ENCODE data around the gene IKBKE.

The IKBKE gene

DNA sequence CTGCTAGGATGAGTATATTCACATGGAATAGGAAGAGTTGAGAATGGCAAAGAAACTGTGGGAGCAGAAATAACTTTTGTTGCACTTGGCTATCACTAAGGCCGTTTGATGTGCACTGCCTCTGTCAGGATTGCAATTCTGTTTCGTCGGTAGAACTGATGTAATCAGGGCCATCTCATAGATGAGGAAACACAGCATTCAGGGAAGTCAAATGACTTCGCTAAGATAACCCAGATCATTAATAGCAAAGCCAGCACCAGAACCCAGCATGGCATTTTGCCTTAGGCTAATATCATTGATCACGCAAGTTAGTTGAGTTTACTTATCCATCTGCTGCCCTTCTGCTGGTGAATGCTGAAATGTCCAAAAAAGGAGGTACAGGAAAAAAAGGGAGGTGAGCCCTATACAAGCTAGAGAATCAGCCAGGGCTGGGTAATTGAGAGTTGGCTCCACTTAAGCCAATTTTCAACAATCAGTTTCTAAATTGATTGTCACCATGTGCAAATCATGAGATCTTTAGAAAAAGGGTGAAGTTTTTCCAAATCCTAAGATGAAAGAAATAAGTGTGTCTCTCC is 44.6 kb downstream of the IKBKE start:
- DNase-seq: no peak

DNA sequence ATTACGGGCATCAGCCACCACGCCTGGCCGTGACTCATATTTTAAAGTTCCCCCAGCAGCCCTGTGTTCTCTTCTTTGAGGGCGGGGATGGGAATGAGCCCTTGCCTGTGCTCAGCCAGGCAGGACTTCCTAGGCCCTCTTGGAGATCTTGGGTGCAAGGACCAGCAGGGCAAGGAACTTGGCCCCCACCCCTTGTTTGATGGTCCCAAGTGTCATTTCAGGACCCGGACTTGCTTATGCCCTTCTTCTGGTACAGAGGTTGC is 46.4 kb downstream of the IKBKE start:
- no peak for DNase-seq

DNA sequence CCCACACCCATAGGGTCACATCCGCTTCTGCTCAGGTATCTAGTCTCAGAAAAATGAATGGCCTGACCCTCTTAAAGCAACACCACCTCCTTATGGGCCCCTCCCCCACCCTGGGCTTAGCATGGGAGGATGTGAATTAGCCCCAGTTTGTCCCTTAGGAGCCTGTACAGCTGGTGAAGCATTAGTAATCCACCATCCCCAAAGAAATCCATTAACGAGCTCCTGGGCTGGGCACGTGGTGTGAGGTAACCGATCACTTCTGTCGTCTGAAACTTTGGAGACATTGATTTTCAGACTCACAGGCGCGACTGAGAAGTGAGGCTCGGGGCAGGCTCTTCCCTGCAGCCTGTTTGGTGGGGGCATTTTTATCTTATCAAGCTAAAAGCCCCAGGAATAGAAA is 47.5 kb downstream of the IKBKE start:
- peak; percentile 42 for DNase-seq

DNA sequence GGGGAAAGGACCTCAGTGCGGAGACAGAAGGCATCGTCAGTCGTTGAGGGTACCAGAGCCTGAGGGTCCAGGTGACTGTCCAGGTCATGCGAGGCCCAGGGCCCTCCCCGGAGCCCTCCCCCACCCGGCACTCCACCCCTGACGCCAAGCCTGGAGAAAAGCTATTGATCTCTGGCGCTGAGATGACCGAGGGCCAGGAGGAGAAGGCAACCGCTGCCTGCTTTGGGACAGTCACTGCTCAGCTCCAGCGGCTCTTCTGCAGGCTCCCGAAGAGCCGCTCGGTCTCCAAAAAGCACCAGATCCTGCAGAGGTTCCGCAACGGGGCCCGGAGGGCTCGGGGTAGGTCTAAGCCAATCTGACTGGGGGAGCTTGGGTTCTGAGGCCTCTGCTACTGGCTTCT is 47.9 kb downstream of the IKBKE start:
- no peak for DNase-seq

DNA sequence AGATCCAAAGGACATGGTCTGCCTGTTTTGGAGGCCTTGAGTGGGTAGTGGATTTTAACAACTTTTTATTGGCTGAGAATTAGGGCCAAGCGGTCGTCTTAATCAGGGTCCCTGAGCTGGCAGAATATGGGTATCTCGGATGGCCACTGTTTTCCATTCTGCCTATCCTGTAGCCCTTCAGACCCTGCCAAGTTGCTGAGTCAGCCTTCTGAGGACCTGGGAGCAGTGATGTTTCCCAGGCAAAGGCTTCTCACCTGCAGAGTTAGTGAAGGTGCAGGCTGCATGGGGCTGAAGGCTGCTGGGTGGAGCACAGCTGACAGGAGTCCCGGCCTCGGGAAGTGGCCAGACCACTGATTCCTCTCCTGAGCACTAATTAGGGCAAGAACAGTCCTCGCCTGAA is 48.5 kb downstream of the IKBKE start:
- DNase-seq: no peak

DNA sequence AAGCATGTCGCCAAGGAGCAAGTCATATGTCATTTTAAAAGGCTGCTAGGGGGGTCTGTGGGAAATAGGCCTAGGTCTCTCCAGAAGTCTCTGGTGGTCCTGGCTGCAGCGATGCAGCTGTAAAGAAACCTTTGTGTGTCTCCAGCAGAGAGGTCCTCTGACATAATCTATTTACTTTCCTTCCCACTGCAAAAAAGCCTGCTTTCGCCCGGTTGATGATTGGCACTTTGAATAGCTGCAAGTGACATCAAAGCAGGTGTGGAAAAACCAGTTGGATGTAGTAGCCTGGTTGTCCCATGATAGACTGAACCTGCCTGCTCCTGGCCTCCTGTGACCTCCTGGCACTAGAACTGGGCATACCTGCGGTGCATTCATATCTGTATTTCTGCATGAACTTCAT is 50.9 kb downstream of the IKBKE start:
- DNase-seq: no peak

DNA sequence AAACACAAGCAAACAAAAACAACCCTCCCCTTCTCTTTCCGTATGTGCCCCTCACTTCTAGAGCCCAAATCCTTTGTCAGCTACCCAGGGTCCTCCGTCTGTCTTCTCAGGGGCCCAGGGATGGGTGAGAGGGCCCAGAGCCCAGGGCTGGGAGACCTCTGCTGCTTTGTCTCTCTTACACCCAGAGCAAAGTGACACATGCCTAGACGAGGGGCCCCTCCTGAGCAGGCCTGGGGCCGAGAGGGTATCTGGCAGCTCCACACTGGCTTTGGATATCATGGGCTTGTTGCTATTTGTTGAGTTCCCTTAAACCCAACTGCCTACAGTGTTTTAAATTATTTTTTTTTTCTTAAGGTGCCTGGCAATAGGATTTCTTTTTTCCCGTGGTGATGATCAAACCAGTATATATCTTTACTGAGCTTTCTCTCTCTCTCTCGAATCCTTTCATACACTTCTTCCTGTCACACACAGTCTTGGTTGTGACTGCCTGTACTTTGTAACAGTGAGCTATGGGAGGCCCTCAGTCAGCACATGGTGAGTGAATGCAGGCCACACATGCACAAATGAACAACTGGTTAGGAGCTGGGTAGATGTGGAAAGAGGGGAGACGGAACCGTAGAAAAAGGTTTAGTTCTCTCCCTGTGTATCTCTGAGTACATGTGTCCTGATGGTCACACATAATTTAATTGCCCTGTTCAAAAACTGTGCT is 51.6 kb downstream of the IKBKE start:
- DNase-seq: no peak

DNA sequence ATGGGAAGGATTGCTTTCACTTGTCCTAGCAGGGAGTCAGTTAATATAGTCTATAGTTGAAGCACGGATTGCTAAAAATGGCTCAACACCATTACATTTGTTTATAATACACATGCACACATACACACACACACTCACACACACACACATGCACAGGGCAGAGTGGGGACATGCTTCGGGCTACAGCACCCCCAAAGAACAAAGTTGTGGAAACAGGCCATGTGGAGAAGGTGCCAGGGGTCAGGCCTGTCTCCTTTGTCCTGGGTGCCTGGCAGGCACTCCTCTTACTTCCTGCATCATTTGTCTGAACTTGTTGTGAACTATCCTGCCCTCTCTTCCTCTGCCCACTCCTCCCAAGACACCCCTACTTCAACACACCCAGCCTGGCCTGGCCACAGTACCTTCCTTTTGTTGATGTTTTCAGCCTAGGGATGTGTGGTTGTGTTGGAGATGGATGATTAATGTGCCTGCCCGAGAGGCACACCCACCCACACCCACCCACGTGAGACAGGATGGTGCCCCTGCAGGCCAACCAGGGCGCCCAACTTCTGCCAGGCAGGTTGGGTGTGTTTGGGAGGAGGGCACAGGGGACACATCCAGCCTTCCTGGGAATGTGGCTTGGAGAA is 54.6 kb downstream of the IKBKE start:
- no peak for DNase-seq

DNA sequence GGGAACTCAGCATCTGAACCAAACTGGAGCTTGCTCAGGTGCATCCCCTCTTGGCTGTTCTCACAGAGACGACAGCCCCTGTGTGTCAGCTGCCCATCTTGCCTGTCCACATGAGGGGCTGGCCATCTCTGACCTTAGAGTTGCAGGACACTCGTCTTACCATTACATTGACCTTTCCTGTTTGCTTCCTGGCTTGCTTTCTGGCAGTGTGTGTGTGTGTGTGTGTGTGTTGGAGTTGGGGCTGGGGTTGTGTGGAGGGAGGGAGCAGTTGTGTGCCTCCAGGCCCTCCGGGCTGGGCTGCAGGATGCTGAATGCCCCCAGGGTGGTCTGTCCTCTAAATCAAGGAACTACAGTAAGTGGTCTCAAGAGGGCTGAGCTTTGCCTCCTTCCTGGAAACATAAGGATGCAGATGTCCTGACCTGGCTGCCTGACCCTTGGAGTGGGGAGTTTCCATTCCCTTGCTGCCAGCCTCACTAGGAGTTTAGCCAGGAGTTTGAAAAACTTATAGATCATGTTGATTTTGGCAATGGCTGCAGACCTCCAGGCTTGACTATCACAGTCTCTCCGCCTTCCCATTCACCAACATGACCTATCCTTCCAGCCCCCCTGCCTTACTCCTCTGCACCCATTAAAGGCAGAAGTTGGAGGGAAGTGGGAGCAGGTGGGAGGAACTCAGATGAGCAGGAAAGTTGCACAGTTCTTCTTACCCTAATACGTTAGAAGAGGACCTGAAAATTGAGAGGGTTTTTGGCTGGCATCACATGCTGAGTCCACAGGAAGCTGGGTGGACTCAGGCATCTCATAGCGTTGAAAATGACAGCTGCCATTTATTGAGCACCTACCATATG is 56.0 kb downstream of the IKBKE start:
- no peak for DNase-seq

DNA sequence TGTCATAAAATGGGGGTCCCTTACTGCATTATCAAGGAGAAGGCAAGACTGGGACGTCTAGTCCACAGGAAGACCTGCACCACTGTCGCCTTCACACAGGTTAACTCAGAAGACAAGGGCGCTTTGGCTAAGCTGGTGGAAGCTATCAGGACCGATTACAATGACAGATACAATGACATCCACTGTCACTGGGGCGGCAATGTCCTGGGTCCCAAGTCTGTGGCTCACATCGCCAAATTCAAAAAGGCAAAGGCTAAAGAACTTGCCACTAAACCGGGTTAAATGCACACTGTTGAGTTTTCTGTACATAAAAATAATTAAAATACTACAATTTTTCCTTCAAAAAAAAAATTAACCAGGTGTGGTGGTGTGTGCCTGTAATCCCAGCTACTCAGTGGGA is 59.1 kb downstream of the IKBKE start:
- DNase-seq: no peak

DNA sequence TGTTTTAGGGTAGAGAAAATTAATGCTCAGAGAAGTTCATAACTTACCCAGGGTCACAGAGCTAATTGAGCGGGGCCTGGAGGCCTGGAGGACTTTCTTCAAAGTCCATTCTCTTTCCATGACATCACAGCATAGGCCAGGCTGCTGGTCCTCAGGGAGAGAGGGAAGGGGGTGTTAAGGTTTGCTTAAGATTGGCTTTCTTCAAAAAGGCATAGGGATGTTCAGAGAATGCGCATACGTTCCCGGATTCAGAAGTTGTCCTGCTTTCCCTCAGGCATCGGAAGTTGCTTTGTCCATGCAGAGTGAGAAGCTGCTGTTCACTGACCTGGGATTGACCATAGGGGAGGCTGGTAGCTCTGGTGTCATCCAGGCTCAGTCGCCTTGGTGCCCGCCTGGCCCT is 62.1 kb downstream of the IKBKE start:
- no peak for DNase-seq

DNA sequence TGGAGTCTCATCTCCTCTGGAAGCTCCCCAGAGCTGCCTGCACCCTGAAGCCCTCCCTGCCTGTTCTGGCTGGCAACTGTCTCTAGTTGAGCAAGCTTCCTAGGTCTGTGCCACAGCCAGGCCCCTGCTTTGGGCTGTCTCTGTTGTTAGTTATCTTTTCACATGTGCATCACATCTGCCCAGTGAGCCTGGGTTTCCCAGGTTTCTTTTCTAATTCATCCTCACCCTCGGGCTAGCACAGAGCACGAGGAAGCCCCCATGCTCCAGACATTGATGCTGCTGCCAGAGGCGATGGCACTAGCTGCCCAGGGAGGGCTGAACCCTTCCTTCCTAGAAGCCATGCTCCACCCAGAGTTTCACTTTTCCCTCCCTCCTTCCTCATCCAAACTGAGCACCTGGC is 64.3 kb downstream of the IKBKE start:
- DNase-seq: no peak

DNA sequence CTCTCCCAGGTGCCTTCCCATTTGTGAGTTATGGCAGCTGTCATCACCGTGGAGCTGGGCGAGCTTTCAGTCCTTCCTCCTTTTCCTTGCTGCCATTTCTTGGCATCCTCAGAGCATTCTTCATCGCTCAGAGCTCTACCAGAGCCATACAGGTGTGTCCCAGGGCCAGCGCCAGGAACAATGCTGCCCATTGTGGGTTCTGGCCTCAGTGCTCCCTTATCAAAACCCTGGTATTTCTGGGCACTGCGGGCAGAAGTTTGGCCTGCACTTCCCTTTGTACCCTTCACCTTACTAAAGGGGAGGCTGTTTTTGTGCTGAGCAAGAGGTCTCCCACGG is 65.5 kb downstream of the IKBKE start:
- no peak for DNase-seq

DNA sequence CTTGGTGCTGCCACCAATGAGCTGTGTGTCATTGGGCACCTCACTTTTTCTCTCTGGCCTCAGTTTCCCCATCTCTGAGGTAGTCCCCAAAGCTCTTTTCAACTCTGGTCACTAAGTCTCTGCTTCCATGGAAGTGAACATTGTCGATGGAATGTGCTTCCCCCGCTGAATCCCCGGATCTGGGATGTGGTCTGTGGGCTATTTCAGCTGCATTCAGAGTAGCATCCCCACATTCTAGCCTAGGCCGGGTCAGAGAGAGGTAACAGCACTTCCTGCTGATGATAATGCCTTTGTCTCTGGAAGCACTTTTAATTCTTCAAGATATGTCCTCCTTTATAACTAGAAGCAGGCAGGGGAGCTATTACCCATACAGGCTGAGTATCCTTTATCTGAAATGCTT is 66.9 kb downstream of the IKBKE start:
- no peak for DNase-seq

DNA sequence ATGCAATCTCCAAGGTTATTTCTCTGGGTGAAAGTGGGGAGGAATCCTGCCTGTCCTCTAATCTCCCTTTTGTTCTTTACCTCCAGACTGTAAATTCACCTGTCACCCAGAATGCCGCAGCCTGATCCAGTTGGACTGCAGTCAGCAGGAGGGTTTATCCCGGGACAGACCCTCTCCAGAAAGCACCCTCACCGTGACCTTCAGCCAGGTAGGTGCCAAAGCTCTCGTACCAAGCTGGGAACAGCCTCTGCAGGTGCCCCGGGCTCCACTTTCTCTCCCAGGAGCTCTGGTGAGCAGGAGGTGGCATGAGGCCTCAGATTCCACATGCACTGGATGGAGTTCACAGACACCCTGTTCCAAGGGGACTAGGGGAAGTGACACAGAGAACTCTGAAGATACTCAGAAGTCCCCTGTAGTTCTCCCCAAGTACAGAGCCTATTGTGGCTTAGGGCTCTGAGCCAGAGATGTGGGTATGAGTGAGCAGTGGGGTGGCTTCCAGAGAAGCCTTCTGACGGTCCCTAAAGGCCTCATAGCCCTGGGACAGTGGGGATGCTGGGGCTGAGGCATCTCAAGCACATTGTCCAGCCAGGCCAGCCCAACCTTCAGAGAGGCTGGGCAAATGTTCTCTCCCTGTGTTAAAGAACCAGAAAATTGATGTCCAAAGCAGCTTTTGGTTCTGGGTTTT is 68.0 kb downstream of the IKBKE start:
- no peak for DNase-seq

DNA sequence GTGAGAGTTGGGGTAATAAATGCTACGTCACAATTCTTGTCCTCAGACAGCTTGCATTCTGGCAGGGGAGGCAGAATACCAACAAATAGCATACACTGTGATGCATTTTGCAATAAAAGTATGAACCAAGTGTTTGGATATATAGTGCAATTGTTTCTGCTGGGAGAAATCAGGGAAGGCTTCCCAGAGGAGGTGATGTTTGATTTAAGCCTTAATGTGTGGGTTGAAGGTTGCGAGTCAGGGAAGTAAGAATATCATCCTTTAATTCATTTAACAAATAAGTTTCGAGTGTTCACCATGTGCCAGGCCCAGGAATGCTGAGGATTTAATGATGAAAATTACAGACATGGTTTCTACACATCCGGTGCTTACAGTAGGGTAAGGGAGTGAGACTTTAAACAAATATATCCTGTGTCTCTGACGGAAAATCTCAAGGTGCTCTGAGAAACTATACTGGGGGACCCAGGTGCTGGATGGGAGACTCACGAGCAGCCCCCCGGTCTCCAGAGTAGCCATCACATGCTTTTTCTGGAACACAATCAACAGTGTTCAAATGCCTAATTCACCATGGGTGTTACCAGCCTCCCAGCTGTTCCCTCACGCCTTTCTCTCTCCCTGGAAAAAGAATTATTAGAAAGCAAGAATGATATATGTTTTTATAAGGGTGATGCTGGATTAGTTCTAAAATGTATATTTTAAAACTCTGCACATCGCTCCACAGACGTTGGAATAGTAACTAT is 68.8 kb downstream of the IKBKE start:
- DNase-seq: no peak

DNA sequence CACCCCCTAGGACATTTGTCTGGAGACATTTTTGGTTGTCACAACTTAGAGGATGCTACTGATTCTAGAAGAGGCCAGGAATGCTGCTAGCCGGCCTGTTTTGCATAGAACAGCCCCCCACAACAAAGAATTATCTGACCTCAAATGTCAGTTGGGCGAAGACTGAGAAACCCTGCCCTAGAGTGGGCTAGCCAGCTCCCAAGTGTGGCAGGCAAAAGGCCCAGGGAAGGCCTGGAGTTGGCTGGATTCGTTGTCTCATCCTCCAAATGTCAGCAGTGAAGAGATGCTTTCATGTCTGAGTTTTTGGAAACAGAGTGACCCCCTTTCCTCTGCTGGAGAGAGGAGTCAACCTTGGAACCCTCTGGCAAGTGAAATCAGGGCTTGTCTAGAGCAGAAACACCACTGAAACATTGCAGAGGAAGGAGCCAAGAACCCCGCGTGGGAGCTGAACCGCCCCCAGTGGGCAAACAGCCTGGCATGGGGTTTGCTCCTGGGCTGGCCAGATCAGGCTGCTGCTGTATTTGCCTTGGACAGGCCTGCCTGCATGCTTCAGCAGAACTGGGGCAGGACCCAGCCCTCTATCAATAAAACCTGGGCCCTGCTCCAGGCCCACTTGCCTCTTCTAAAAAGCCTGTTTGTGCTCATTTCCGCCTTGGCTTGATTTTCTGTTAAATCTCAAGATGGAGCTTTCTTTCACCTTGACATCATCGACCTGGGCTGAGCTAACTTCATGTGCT is 69.9 kb downstream of the IKBKE start:
- DNase-seq: no peak

DNA sequence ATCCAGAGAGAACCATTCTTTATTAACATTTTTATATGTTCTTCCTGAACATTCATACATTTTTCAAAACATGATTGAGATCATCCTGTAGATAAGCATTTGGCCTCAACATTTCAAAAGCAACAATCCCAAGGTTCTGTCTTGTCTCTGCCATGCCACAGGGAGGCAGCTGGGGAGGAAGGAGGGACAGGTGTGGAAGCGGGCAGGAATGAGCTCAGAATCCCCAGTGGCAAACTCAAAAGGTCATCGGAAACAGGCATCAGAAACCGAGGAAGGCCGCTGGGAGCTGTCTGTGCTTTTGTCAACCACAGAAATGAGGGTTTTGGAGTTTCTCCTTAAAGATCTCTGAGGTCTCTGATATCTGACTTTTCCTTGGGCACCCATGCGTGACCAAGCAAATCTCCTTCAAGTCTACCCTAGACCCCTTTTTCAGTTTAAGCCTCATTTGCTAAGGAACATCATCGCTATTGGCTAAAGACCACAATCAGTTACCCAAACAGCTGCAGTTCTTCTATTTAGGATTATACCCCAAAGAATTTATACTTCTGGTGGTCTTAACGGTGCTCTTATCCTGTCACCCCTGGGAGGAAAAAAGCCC is 71.1 kb downstream of the IKBKE start:
- no peak for DNase-seq

DNA sequence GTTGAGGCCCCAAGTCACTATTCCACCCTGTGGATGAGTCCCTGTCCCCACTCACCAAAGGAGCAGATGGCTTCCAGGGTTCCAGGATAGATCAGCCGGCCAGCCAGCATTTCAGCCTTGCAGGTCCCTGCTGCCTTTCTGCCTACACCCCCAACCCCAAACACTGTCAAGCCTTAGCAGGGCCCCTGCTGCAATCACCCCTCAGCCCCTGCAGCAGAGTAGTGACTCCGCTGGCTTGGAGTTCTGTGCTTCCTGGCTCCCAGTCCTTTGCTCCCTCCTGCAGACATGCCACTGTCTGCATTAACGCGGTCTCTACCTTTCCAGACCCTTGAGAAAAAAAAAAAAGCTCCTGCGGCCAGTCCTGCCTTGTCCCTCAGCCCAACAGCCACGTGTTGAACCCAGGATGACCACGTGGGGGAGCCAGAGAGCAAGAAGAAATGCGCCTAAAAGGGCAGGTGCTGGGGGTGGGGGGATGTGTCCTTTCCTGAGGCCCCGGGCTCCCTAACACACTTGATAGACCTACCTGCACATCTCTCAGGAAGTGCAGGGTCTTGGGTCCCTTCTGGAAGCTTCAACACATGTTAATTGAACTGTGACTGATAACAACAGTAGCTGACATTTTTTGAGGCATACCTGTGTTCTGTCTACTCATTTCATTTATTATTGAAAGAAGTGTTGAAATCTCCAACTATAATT is 74.4 kb downstream of the IKBKE start:
- DNase-seq: peak; percentile 15

DNA sequence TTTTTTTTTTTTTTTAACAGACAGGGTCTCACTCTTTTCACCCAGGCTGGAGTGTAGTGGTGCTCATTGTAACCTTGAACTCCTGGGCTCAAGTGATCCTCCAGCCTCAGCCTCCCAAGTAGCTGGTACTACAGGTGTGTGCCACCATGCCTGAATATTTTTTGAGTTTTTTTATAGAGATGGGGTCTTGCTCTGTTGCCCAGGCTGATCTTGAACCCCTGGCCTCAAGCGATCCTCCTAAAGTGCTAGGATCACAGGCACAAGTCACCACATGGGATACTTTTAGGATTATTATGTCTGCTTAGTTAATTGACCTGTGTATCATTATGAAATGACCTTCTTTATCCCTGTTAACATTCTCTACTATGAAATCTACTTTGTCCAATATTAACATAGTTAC is 75.1 kb downstream of the IKBKE start:
- no peak for DNase-seq
